Activated T-cell treated with anti-CD3 and anti-CD28 coated beads, Interleukin-2, amount 50 U/mL, for 72 hours (primary cell): ENCODE data around the gene DCTPP1. TPM values are rescaled to one million over a fixed set of nuclear protein-coding genes. Genes with fewer than 3 reads are reported as not detected.

Experiments
- ATAC-seq, 2 donors: fragments of 150-1000 bp; cut with Tn5 transposase; replicated peaks in 1 of 2; 2 replicates each; pipeline ENCODE4 v1.10.0; 2021; ENCODE audit warnings: moderate library complexity in 2 of 2, mild to moderate bottlenecking in 1 of 2
- DNase-seq, 2 donors: peaks; one replicate each; pipeline ENCODE4 v3.0.0; 2021 to 2022; ENCODE audit warnings: mixed read lengths in 1 of 2
- H3K27ac Mint-ChIP-seq: one replicate; pipeline ENCODE4 v1.8.0; 2022; ENCODE audit warnings: mild to moderate bottlenecking, moderate library complexity, mixed read lengths
- H3K27me3 Mint-ChIP-seq: one replicate; pipeline ENCODE4 v1.8.0; 2022; ENCODE audit warnings: low read depth, mixed read lengths
- H3K36me3 Mint-ChIP-seq, 2 donors: one replicate each; pipeline ENCODE4 v1.8.0; 2022; ENCODE audit warnings: mixed read lengths in 2 of 2, mild to moderate bottlenecking in 1 of 2; ENCODE audit not compliant: insufficient read depth in 2 of 2
- H3K4me1 Mint-ChIP-seq: one replicate; pipeline ENCODE4 v1.8.0; 2022; ENCODE audit warnings: low read depth, mixed read lengths
- H3K4me3 Mint-ChIP-seq, 2 donors: one replicate each; pipeline ENCODE4 v1.8.0; 2022; ENCODE audit warnings: mild to moderate bottlenecking in 2 of 2, mixed read lengths in 2 of 2, moderate library complexity in 2 of 2
- H3K9me3 Mint-ChIP-seq, 2 donors: one replicate each; pipeline ENCODE4 v1.8.0; 2022; ENCODE audit warnings: mixed read lengths in 2 of 2
- total RNA-seq, 2 donors: library from RNA; stranded (reverse); gene quantifications; one replicate each; pipeline ENCODE4 v1.2.3, GENCODE V29; 2022

DCTPP1 gene
- total RNA-seq, 2 donors from 2014 or later: 56.5 to 78.8 TPM

GRCh38 chr16:30444231-30445148 lies 14.7 kb upstream of the DCTPP1 start:
- H3K36me3 Mint-ChIP-seq: peaks cover 12 to 31% of the 10 kb centered on the region in 2 donors
- H3K4me1 Mint-ChIP-seq: peaks cover 41% of the 10 kb centered on the region
- H3K4me3 Mint-ChIP-seq: peak overlapping the region; percentile 90 to 92
- H3K27ac Mint-ChIP-seq: peak overlapping the region; percentile 68
- DNase-seq (no peak), ATAC-seq (no peak)
- H3K27me3 Mint-ChIP-seq: no peaks in the 10 kb centered on the region
- H3K9me3 Mint-ChIP-seq: peaks cover 0 to 3% of the 10 kb centered on the region in 2 donors

DNA sequence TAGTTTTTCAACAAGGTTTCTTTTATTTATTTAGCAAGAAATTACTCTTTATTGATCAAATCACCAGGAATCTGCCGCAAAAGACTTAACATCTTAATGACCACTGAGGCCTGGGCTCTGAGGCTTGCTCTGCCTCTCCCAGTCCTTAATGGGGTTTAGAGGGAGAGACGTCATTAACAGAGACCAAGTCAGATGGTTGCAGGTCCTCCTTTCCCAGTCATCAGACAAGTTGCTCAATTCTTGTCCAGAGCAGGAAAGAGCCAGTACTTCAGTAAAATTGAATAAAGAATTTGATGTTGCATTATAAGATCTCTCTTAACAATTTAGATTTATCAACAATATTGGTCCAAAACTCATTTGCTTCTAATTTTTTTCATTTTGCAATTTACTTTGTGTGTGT lies 13.8 kb upstream of the DCTPP1 start:
- Mint-ChIP-seq H3K36me3 (peaks cover 12 to 31% of the 10 kb centered on the region in 2 donors), H3K27ac (peak overlapping the region; percentile 68), H3K9me3 (peaks cover 0 to 3% of the 10 kb centered on the region in 2 donors), H3K4me3 (peak overlapping the region; percentile 90 to 92), H3K27me3 (no peaks in the 10 kb centered on the region), H3K4me1 (peaks cover 38% of the 10 kb centered on the region)
- DNase-seq: no peak
- ATAC-seq: no peak

DNA sequence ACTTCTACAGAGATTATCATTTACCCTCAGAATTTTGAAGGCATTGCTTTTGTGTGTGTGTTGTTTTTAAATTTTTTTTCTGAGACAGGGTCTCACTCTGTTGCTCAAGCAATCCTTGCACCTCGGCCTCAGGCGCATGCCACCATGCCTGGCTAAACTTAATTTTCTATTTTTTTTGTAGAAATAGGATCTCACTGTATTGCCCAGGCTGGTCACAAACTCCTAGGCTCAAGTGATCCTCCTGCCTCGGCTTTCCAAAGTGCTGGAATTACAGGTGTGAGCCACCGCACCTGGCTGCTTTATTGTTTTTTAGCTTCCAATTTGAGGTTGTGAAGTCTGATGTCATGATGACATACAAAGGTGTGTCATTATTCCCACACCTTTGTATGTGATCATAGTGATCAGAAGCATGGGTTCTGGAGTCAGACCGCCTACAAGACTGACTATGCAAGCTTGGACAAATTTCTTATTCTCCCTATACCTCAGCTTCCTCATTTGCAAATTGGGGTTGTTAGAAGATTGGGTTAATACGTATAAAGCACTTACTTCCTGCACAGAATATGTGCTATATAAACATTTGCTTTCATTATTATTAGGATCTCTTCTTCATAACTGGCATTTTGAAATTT lies 10.0 kb upstream of the DCTPP1 start:
- H3K36me3 Mint-ChIP-seq: peaks cover 6 to 21% of the 10 kb centered on the region in 2 donors
- ATAC-seq: no peak
- no peak for DNase-seq
- H3K4me3 Mint-ChIP-seq: no peak overlapping the region
- no peaks in the 10 kb centered on the region for H3K27me3 Mint-ChIP-seq
- H3K4me1 Mint-ChIP-seq: peaks cover 42% of the 10 kb centered on the region
- no peak overlapping the region for H3K27ac Mint-ChIP-seq
- H3K9me3 Mint-ChIP-seq: no peaks in the 10 kb centered on the region

DNA sequence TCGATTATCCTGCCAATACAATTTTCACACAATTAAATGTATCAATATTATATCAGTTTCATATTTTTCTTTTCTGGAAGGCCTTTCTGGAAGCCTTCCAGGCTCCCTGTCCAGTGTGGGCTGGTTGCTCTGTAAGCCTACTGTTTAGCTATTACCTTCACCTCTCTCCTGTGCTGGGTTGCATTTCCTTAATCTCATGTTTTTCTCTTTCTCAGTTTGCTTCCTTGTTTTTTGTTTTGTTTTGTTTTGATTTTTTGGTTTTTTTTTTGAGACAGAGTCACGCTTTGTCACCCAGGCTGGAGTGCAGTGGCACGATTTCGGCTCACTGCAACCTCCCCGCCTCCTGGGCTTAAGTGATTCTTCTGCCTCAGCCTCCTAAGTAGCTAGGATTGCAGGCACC lies 9.0 kb upstream of the DCTPP1 start:
- no peak for ATAC-seq
- Mint-ChIP-seq H3K27me3 (no peaks in the 10 kb centered on the region), H3K27ac (no peak overlapping the region), H3K9me3 (no peaks in the 10 kb centered on the region), H3K4me3 (no peak overlapping the region), H3K4me1 (peaks cover 42% of the 10 kb centered on the region), H3K36me3 (peaks cover 3 to 12% of the 10 kb centered on the region in 2 donors)
- DNase-seq: no peak

GRCh38 chr16:30437511-30438046 lies 7.7 kb upstream of the DCTPP1 start:
- Mint-ChIP-seq H3K36me3 (peaks cover 0 to 3% of the 10 kb centered on the region in 2 donors), H3K27me3 (no peaks in the 10 kb centered on the region), H3K27ac (no peak overlapping the region), H3K4me3 (no peak overlapping the region), H3K4me1 (peaks cover 36% of the 10 kb centered on the region), H3K9me3 (no peaks in the 10 kb centered on the region)
- ATAC-seq (no peak), DNase-seq (no peak)

- peak; percentile 68 to 71 for ATAC-seq
Observed at GRCh38 chr16:30434852-30435251, 5.0 kb upstream of the DCTPP1 start.

GRCh38 chr16:30430428-30430970 lies 669 bp upstream of the DCTPP1 start:
- peaks cover 10 to 16% of the 10 kb centered on the region in 2 donors for H3K36me3 Mint-ChIP-seq
- H3K9me3 Mint-ChIP-seq: no peaks in the 10 kb centered on the region
- H3K4me1 Mint-ChIP-seq: peaks cover 27% of the 10 kb centered on the region
- H3K27ac Mint-ChIP-seq: no peak overlapping the region
- DNase-seq (no peak), ATAC-seq (peak; percentile 20 to 25)
- no peaks in the 10 kb centered on the region for H3K27me3 Mint-ChIP-seq
- no peak overlapping the region for H3K4me3 Mint-ChIP-seq

More at GRCh38 chr16:30434852-30435251, 5.0 kb upstream of the DCTPP1 start:
- Mint-ChIP-seq H3K4me3 (peak overlapping the region; percentile 38 to 54), H3K4me1 (peaks cover 31% of the 10 kb centered on the region), H3K9me3 (no peaks in the 10 kb centered on the region), H3K36me3 (no peaks in the 10 kb centered on the region), H3K27me3 (no peaks in the 10 kb centered on the region), H3K27ac (peak overlapping the region; percentile 66)
- peak; percentile 84 to 86 for DNase-seq

GRCh38 chr16:30429418-30429677 lies 482 bp downstream of the DCTPP1 start:
- H3K9me3 Mint-ChIP-seq: no peaks in the 10 kb centered on the region
- no peak overlapping the region for H3K4me3 Mint-ChIP-seq
- H3K27ac Mint-ChIP-seq: no peak overlapping the region

DNA sequence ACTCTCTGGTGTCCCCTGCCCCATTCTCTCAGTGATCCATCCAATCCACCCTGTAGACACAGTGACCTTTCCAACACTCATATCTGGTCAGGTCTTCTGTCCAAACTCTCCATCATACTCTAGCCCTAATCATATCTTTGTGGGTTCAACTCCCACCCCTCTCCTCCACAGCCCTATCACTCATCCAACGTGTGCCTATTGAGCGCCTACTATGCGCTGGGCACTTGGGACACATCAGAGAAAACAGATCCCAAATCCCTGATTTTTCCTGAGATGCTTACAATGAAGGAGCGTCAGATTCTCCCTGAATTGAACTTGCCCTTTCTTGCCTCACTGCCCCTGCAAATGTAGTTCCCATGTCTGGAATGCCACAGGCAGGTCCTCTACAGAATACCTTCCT lies 1.8 kb downstream of the DCTPP1 start:
- peaks cover 10% of the 10 kb centered on the region for H3K4me1 Mint-ChIP-seq
- peaks cover 10 to 26% of the 10 kb centered on the region in 2 donors for H3K36me3 Mint-ChIP-seq
- H3K9me3 Mint-ChIP-seq: no peaks in the 10 kb centered on the region
- ATAC-seq: no peak
- H3K27ac Mint-ChIP-seq: peak overlapping the region; percentile 76
- no peaks in the 10 kb centered on the region for H3K27me3 Mint-ChIP-seq
- no peak for DNase-seq
- no peak overlapping the region for H3K4me3 Mint-ChIP-seq

More at GRCh38 chr16:30429418-30429677, 482 bp downstream of the DCTPP1 start:
- Mint-ChIP-seq H3K36me3 (peaks cover 10 to 19% of the 10 kb centered on the region in 2 donors), H3K4me1 (peaks cover 18% of the 10 kb centered on the region), H3K27me3 (no peaks in the 10 kb centered on the region)
- ATAC-seq (peak in 1 of 2 donors; percentile 8), DNase-seq (no peak)

DNA sequence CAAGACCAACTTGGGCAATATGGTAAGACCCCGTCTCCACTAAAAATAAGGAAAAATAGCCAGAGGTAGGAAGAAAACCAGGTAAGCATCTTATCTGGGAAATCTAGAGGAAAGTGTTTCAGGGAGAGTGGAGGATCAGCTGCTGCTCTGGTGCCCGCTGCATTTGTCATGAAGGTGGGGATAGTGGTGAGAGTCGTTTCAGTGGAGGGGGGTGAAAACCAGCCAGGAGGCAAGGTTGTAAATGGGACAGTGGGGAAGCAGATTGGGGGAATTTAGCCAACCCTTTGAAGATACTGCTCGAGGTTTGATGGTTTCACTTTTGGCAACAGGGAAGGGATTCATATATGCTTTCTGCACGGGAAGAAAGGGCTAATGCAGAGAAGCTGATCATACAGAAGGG lies 8.8 kb downstream of the DCTPP1 start:
- ATAC-seq (no peak), DNase-seq (no peak)
- Mint-ChIP-seq H3K27ac (no peak overlapping the region), H3K4me1 (peaks cover 29% of the 10 kb centered on the region), H3K27me3 (no peaks in the 10 kb centered on the region), H3K36me3 (peaks cover 7 to 29% of the 10 kb centered on the region in 2 donors), H3K9me3 (no peaks in the 10 kb centered on the region), H3K4me3 (no peak overlapping the region)

DNA sequence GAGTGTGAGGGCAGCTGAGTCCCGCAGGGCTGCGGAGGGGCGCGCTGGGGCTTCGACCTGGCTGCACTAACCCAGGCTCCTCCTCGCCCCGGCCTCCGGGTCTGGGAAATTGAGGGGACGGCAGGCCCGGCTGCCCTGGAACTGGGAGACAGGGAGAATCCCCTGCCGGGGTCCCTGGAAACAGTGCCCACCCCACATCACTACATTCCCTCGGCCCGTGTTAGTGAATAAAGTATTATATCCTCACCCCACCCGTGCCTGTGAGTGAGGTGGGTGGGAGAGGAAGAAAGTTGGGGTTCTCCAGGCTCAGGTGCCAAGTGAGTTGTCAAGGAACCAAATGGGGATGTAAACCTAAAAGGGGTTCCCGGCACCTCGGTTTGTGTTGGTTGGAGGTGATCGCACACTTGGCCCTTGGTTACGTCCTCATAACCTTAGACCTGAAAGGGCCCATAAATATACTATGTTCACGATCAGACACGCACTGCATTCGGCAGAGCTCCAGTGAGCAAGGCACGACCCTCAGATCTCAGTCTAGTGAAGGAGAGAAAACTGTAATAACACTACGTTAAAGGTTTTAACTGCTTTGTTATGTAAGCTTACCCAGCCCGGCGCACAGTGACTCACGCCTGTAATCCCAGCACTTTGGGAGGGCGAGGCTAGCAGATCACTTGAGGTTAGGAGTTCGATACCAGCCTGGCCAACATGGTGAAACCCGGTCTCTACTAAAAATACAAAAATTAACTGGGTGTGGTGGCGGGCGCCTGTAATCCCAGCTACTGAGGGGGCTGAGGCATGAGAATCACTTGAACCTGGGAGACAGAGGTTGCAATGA lies 11.3 kb downstream of the DCTPP1 start:
- H3K27ac Mint-ChIP-seq: no peak overlapping the region
- peak overlapping the region; percentile 64 to 66 for H3K4me3 Mint-ChIP-seq
- no peaks in the 10 kb centered on the region for H3K27me3 Mint-ChIP-seq
- DNase-seq: no peak
- no peaks in the 10 kb centered on the region for H3K9me3 Mint-ChIP-seq
- peaks cover 4 to 21% of the 10 kb centered on the region in 2 donors for H3K36me3 Mint-ChIP-seq
- no peak for ATAC-seq
- H3K4me1 Mint-ChIP-seq: peaks cover 32% of the 10 kb centered on the region

DNA sequence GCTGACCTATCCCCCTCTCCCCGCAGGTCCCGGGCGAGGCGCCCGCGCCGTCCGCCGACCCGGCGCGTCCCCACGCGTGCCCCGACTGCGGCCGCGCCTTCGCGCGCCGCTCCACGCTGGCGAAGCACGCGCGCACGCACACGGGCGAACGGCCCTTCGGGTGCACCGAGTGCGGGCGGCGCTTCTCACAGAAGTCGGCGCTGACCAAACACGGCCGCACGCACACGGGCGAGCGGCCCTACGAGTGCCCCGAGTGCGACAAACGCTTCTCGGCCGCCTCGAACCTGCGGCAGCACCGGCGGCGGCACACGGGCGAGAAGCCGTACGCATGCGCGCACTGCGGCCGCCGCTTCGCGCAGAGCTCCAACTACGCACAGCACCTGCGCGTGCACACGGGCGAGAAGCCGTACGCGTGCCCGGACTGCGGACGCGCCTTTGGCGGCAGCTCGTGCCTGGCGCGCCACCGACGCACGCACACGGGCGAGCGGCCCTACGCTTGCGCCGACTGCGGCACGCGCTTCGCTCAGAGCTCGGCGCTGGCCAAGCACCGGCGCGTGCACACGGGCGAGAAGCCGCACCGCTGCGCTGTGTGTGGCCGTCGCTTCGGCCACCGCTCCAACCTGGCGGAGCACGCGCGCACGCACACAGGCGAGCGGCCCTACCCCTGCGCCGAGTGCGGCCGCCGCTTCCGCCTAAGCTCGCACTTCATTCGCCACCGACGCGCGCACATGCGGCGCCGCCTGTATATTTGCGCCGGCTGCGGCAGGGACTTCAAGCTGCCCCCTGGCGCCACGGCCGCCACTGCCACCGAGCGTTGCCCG lies 12.1 kb downstream of the DCTPP1 start:
- H3K4me1 Mint-ChIP-seq: peaks cover 34% of the 10 kb centered on the region
- no peaks in the 10 kb centered on the region for H3K9me3 Mint-ChIP-seq
- no peaks in the 10 kb centered on the region for H3K27me3 Mint-ChIP-seq
- H3K4me3 Mint-ChIP-seq: peak overlapping the region; percentile 64 to 66
- H3K27ac Mint-ChIP-seq: no peak overlapping the region
- ATAC-seq: peak; percentile 90 to 95
- H3K36me3 Mint-ChIP-seq: peaks cover 4 to 19% of the 10 kb centered on the region in 2 donors
- DNase-seq: peak; percentile 90 to 91
